CD4-positive, alpha-beta T cell (primary cell): ENCODE data around the gene SRP19. TPM values are rescaled to one million over a fixed set of nuclear protein-coding genes. Genes with fewer than 3 reads are reported as not detected.
"Not testable (repeated sequence)": the region's sequence is repeated elsewhere in the genome, so short reads cannot be mapped to it uniquely, and the experiment has no call there.

Source experiments
- ATAC-seq: fragments of 200-7000 bp; cut with Tn5 transposase; one replicate; pipeline ENCODE4 v1.10.0; 2022; ENCODE audit warnings: mild to moderate bottlenecking; ENCODE audit not compliant: poor library complexity
- CTCF ChIA-PET: fragments of 350-600 bp; sonication (Branson Sonifier 250); formaldehyde crosslinking; loops from one replicate; lab custom pipeline; 2021; ENCODE audit warnings: antibody characterized with exemption, inconsistent platforms; lab: Charles Lee
- POLR2A ChIA-PET: fragments of 350-600 bp; sonication (Branson Sonifier 250); formaldehyde crosslinking; loops from one replicate; lab custom pipeline; 2021; ENCODE audit warnings: antibody characterized with exemption, inconsistent platforms; lab: Charles Lee
- DNase-seq, 14 experiments: peaks; one replicate each; pipeline ENCODE4 v3.0.0-alpha.2; 2013 to 2020; ENCODE audit warnings: mixed read lengths in 2 of 14
- H3K27ac ChIP-seq, 2 donors: one replicate each; pipeline versions ENCODE4 v1.5.1 to v1.7.0; 2013; ENCODE audit warnings: low read length in 2 of 2, low read depth in 1 of 2, mild to moderate bottlenecking in 1 of 2
- H3K27me3 ChIP-seq, 2 experiments: 1 replicate in 1 of 2; 2 replicates in 1 of 2; pipeline versions ENCODE4 v1.6.1 to v1.7.0; 2013; ENCODE audit warnings: low read length in 2 of 2, control low read depth in 1 of 2, mild to moderate bottlenecking in 1 of 2, moderate library complexity in 1 of 2; ENCODE audit not compliant: insufficient read depth in 2 of 2, control insufficient read depth in 1 of 2
- H3K36me3 ChIP-seq: one replicate; pipeline ENCODE4 v1.6.1; 2013; ENCODE audit warnings: low read length, control low read depth; ENCODE audit not compliant: insufficient read depth
- H3K4me1 ChIP-seq: one replicate; pipeline ENCODE4 v1.6.1; 2013; ENCODE audit warnings: low read length, control low read depth; ENCODE audit not compliant: insufficient read depth
- H3K4me3 ChIP-seq: one replicate; pipeline ENCODE4 v1.5.1; 2013; ENCODE audit warnings: mild to moderate bottlenecking, low read length, moderate library complexity
- H3K9me3 ChIP-seq, 2 experiments: 1 replicate in 1 of 2; 2 replicates in 1 of 2; pipeline versions ENCODE4 v1.6.1 to v1.7.0; 2013; ENCODE audit warnings: low read length in 2 of 2, mild to moderate bottlenecking in 2 of 2, control low read depth in 1 of 2, moderate library complexity in 1 of 2; ENCODE audit not compliant: control insufficient read depth in 1 of 2, insufficient read depth in 1 of 2
- H3K27ac Mint-ChIP-seq: one replicate; pipeline ENCODE4 v1.8.0; 2020; ENCODE audit warnings: mixed read lengths
- H3K27me3 Mint-ChIP-seq: one replicate; pipeline ENCODE4 v1.8.0; 2021; ENCODE audit warnings: mixed read lengths
- H3K36me3 Mint-ChIP-seq: one replicate; pipeline ENCODE4 v1.8.0; 2021; ENCODE audit warnings: low read depth, mixed read lengths
- H3K4me1 Mint-ChIP-seq: one replicate; pipeline ENCODE4 v1.8.0; 2021; ENCODE audit warnings: low read depth, mixed read lengths
- H3K4me3 Mint-ChIP-seq: one replicate; pipeline ENCODE4 v1.8.0; 2020; ENCODE audit warnings: mild to moderate bottlenecking, mixed read lengths
- H3K9me3 Mint-ChIP-seq: one replicate; pipeline ENCODE4 v1.8.0; 2020; ENCODE audit warnings: mixed read lengths
- CTCF ChIP-seq: fragments of 200-600 bp; IDR thresholded peaks from one replicate; pipeline ENCODE4 v1.8.0; 2022; ENCODE audit warnings: antibody characterized with exemption, mild to moderate bottlenecking
- intact Hi-C, 2 experiments: fragments of 100-400 bp; cut with DNase I in 1 of 2; cut with micrococcal nuclease in 1 of 2; formaldehyde crosslinking; loops; one replicate each; pipeline versions ENCODE4 v1.15.1 to v1.9.0; 2023 to 2025; cut with DNase I, micrococcal nuclease
- total RNA-seq, 174 experiments: library from RNA in 2 of 174; stranded (reverse) in 2 of 174; gene quantifications; one replicate each; pipeline ENCODE4 v1.2.3 and lab custom pipeline; 2021 to 2026

SRP19 gene
- total RNA-seq, 2 experiments from 2014 or later = 40.2 to 40.8 TPM

DNA sequence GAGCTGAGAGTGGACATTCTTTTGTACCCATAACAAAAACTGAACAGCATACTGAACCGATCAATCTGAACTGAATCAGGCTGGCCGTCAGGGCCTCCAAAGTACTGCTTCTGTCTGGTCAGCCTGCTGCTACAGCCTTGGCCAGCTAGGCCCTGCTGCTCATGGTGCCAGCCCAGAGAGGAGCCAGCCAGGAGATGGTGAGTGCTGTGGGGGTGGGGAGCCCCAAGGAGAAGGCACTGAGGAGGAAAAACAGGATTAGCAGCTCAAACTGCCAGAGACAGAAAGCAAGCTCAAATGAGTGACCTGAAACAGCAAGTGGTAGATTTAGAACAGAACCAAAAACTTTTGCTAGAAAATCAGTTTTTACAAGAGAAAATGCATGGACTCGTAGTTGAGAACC is 23.9 kb downstream of the SRP19 start:
- peaks cover 32% of the 10 kb centered on the region for H3K4me1 Mint-ChIP-seq
- no peak overlapping the region for H3K4me3 Mint-ChIP-seq
- Histone ChIP-seq H3K4me3 (no peak overlapping the region), H3K36me3 (peaks cover 62% of the 10 kb centered on the region), H3K4me1 (peaks cover 15% of the 10 kb centered on the region), H3K27ac (no peak overlapping the region), H3K27me3 (no peaks in the 10 kb centered on the region), H3K9me3 (no peaks in the 10 kb centered on the region)
- H3K27ac Mint-ChIP-seq = peak overlapping the region; percentile 40
- DNase-seq (no peak), ATAC-seq (no peak)
- no peaks in the 10 kb centered on the region for H3K9me3 Mint-ChIP-seq
- ChIA-PET CTCF (no interaction called here), POLR2A (interaction anchor here (1.3 to 1.5 kb wide), 2 partner anchors 19 to 31 kb away, joined by 4 to 6 read pairs; no protein-coding TSS in a partner anchor)
- intact Hi-C loops = no loop called here
- peaks cover 18% of the 10 kb centered on the region for H3K36me3 Mint-ChIP-seq
- H3K27me3 Mint-ChIP-seq = no peaks in the 10 kb centered on the region
- no peak for TF ChIP-seq CTCF

DNA sequence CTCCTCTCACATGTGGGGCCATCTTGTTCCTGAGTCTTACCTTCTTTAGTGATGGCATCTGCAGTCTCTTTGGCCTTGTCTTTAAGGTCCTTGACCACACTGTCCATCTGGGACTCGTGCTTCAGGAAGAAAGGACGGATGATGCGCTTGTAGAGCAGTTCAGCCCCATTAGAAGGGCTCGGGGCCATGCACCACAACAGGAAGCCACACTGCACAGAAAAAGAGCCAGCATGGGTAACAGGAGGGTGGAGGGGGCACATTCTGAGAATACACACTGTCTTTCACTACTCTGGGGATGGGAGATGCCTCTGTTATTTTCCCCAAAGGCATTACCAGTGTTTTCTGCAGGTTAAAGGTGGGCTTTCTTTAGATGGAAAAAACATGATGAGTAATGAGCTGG is 25.9 kb downstream of the SRP19 start:
- Histone ChIP-seq H3K27ac (peak overlapping the region in 1 of 2 donors; percentile 8), H3K4me3 (no peak overlapping the region), H3K9me3 (no peaks in the 10 kb centered on the region), H3K4me1 (peaks cover 14% of the 10 kb centered on the region), H3K36me3 (peaks cover 55% of the 10 kb centered on the region), H3K27me3 (no peaks in the 10 kb centered on the region)
- ChIA-PET CTCF (interaction anchor here (1.1 kb wide), 1 partner anchor 8 kb away, joined by 3 read pairs; no protein-coding TSS in a partner anchor), POLR2A (interaction anchor here (0.8 to 1.6 kb wide), 3 partner anchors 8 to 89 kb away, joined by 3 to 8 read pairs (median 4); partner anchors contain the start of gene DCP2)
- intact Hi-C loops = no loop called here
- Mint-ChIP-seq H3K27me3 (no peaks in the 10 kb centered on the region), H3K27ac (peak overlapping the region; percentile 66), H3K4me1 (peaks cover 32% of the 10 kb centered on the region), H3K36me3 (peaks cover 12% of the 10 kb centered on the region), H3K4me3 (no peak overlapping the region), H3K9me3 (no peaks in the 10 kb centered on the region)
- TF ChIP-seq CTCF = no peak
- DNase-seq (peak in 6 of 14 experiments; percentile 8 to 43 (median 12)), ATAC-seq (peak; percentile 54)

- ATAC-seq, H3K9me3 ChIP-seq, intact Hi-C loops, H3K4me1 ChIP-seq, H3K4me3 Mint-ChIP-seq, H3K27me3 Mint-ChIP-seq, H3K27ac ChIP-seq, POLR2A ChIA-PET, H3K9me3 Mint-ChIP-seq, H3K27me3 ChIP-seq, H3K4me3 ChIP-seq, DNase-seq, H3K27ac Mint-ChIP-seq: not testable (repeated sequence)
- peaks cover 28% of the 10 kb centered on the region for H3K36me3 ChIP-seq
- Mint-ChIP-seq H3K4me1 (peaks cover 33% of the 10 kb centered on the region), H3K36me3 (peaks cover 45% of the 10 kb centered on the region)
- CTCF ChIA-PET = interaction anchor here (1.3 kb wide), 1 partner anchor 44 kb away, joined by 4 read pairs; no protein-coding TSS in a partner anchor
Observed at GRCh38 chr5:112892066-112892465, 31.0 kb downstream of the SRP19 start.

GRCh38 chr5:112892776-112893175 is 31.7 kb downstream of the SRP19 start:
- H3K27ac ChIP-seq = no peak overlapping the region
- DNase-seq = no peak
- POLR2A ChIA-PET = no interaction called here
- no peak overlapping the region for H3K4me3 ChIP-seq
- H3K9me3 ChIP-seq = no peaks in the 10 kb centered on the region
- peaks cover 52% of the 10 kb centered on the region for H3K36me3 Mint-ChIP-seq
- no peaks in the 10 kb centered on the region for H3K27me3 ChIP-seq
- no peaks in the 10 kb centered on the region for H3K27me3 Mint-ChIP-seq
- no peaks in the 10 kb centered on the region for H3K9me3 Mint-ChIP-seq
- H3K4me1 ChIP-seq = peaks cover 8% of the 10 kb centered on the region
- H3K4me1 Mint-ChIP-seq = peaks cover 26% of the 10 kb centered on the region
- CTCF ChIA-PET = interaction anchor here (1.3 kb wide), 1 partner anchor 45 kb away, joined by 4 read pairs; no protein-coding TSS in a partner anchor
- intact Hi-C loops = no loop called here
- no peak overlapping the region for H3K4me3 Mint-ChIP-seq
- ATAC-seq = no peak
- TF ChIP-seq CTCF = no peak
- H3K27ac Mint-ChIP-seq = no peak overlapping the region
- peaks cover 26% of the 10 kb centered on the region for H3K36me3 ChIP-seq
